H1 (cell line): ENCODE measurements around the gene ID2. TPM values are rescaled to one million over a fixed set of nuclear protein-coding genes. Genes with fewer than 3 reads are reported as not detected.

ENCODE experiments used
- CTCF ChIA-PET: fragments of 300-600 bp; sonication (Branson Sonifier 250); formaldehyde crosslinking; loops from one replicate; lab custom pipeline; 2021; ENCODE audit not compliant: partially characterized antibody; lab: Charles Lee
- POLR2A ChIA-PET: fragments of 300-600 bp; sonication (Branson Sonifier 250); formaldehyde crosslinking; loops from one replicate; lab custom pipeline; 2021; ENCODE audit warnings: inconsistent platforms; ENCODE audit not compliant: partially characterized antibody; lab: Charles Lee
- DNase-seq, 2 experiments: peaks; one replicate each; pipeline versions ENCODE4 v3.0.0 to v3.0.0-alpha.2; 2010 to 2022; ENCODE audit warnings: low spot score in 2 of 2, low read depth in 1 of 2, mixed read lengths in 1 of 2
- FAIRE-seq: peaks from 2 replicates; lab custom pipeline; 2011; peaks lifted over from hg19 to GRCh38; lab: Jason Lieb, UNC
- H2AFZ ChIP-seq: 2 replicates; pipeline ENCODE4 v1.8.1; 2012; ENCODE audit warnings: low read length, inconsistent platforms
- H2AK5ac ChIP-seq: 2 replicates; pipeline ENCODE4 v1.6.1; 2013; ENCODE audit warnings: low read depth, low read length
- H2BK120ac ChIP-seq: replicated peaks from 2 replicates; pipeline ENCODE3; 2013; ENCODE audit warnings: low read depth, low read length, inconsistent platforms
- H2BK12ac ChIP-seq: 2 replicates; pipeline ENCODE4 v1.6.1; 2013; ENCODE audit warnings: low read depth, low read length
- H2BK15ac ChIP-seq: 2 replicates; pipeline ENCODE4 v1.6.1; 2013; ENCODE audit warnings: low read length
- H2BK20ac ChIP-seq: 2 replicates; pipeline ENCODE4 v1.6.1; 2013; ENCODE audit warnings: low read length
- H2BK5ac ChIP-seq: 2 replicates; pipeline ENCODE4 v1.6.1; 2013; ENCODE audit warnings: low read depth, low read length
- H3K14ac ChIP-seq: 2 replicates; pipeline ENCODE4 v1.6.1; 2013; ENCODE audit warnings: inconsistent platforms; ENCODE audit not compliant: insufficient read length
- H3K18ac ChIP-seq: 2 replicates; pipeline ENCODE4 v1.6.1; 2013; ENCODE audit warnings: low read length; ENCODE audit errors: extremely low read depth
- H3K23ac ChIP-seq: 2 replicates; pipeline ENCODE4 v1.6.1; 2013; ENCODE audit warnings: inconsistent platforms; ENCODE audit not compliant: insufficient read length
- H3K23me2 ChIP-seq: 2 replicates; pipeline ENCODE4 v1.6.1; 2013; ENCODE audit warnings: low read depth, low read length
- H3K27ac ChIP-seq: 2 replicates; pipeline ENCODE4 v1.6.1; 2011; ENCODE audit warnings: low read depth, low read length, inconsistent platforms
- H3K27me3 ChIP-seq, 4 experiments: replicated peaks in 1 of 4; 1 replicate in 1 of 4; 2 replicates in 3 of 4; pipeline versions ENCODE4 v1.6.1 to v1.8.1; 2011 to 2013; ENCODE audit warnings: low read length in 3 of 4, mild to moderate bottlenecking in 3 of 4, inconsistent platforms in 2 of 4, mixed read lengths in 2 of 4, moderate library complexity in 1 of 4; ENCODE audit not compliant: control insufficient read depth in 3 of 4, insufficient read depth in 3 of 4; ENCODE audit errors: extremely low read depth in 1 of 4
- H3K36me3 ChIP-seq, 4 experiments: 2 replicates each; pipeline versions ENCODE4 v1.6.1 to v1.8.1; 2011 to 2013; ENCODE audit warnings: mild to moderate bottlenecking in 4 of 4, low read length in 3 of 4, moderate library complexity in 2 of 4, control low read depth in 1 of 4, inconsistent platforms in 1 of 4; ENCODE audit not compliant: insufficient read depth in 4 of 4, control insufficient read depth in 2 of 4
- H3K4ac ChIP-seq: replicated peaks from 2 replicates; pipeline ENCODE3; 2013; ENCODE audit warnings: low read length, low read depth, mixed read lengths, inconsistent platforms; ENCODE audit not compliant: insufficient read length
- H3K4me1 ChIP-seq, 4 experiments: replicated peaks in 1 of 4; 1 replicate in 1 of 4; 2 replicates in 3 of 4; pipeline versions ENCODE4 v1.6.1 to v1.8.1; 2011 to 2013; ENCODE audit warnings: low read length in 3 of 4, inconsistent platforms in 2 of 4, mixed read lengths in 1 of 4; ENCODE audit not compliant: insufficient read depth in 4 of 4, control insufficient read depth in 3 of 4
- H3K4me2 ChIP-seq, 2 experiments: 2 replicates each; pipeline versions ENCODE4 v1.6.1 to v1.8.1; 2011 to 2013; ENCODE audit warnings: low read depth in 2 of 2, low read length in 2 of 2, control low read depth in 1 of 2, inconsistent platforms in 1 of 2, mild to moderate bottlenecking in 1 of 2; ENCODE audit not compliant: insufficient read depth in 1 of 2
- H3K4me3 ChIP-seq, 4 experiments: fragments of 200-600, 300-600 bp in 1 of 4; sonication (generic), shearing (Covaris generic), sonication (Bioruptor Twin) in 1 of 4; 2 replicates each; pipeline versions ENCODE4 v1.5.1 to v1.8.1; 2011 to 2016; ENCODE audit warnings: low read length in 4 of 4, low read depth in 3 of 4, control low read depth in 2 of 4, inconsistent platforms in 2 of 4, mild to moderate bottlenecking in 2 of 4, mixed read lengths in 1 of 4, moderate library complexity in 1 of 4; ENCODE audit not compliant: insufficient read depth in 2 of 4; ENCODE audit errors: extremely low read depth in 1 of 4
- H3K56ac ChIP-seq: replicated peaks from 2 replicates; pipeline ENCODE3; 2013; ENCODE audit warnings: low read depth, mild to moderate bottlenecking, mixed read lengths, low read length, inconsistent platforms; ENCODE audit not compliant: insufficient read length
- H3K79me1 ChIP-seq: 2 replicates; pipeline ENCODE4 v1.6.1; 2013; ENCODE audit warnings: low read depth, low read length, control low read depth
- H3K79me2 ChIP-seq, 2 experiments: 2 replicates each; pipeline versions ENCODE4 v1.6.1 to v1.8.1; 2012 to 2013; ENCODE audit warnings: low read length in 2 of 2, mild to moderate bottlenecking in 2 of 2, inconsistent platforms in 1 of 2; ENCODE audit not compliant: insufficient read depth in 2 of 2, control insufficient read depth in 1 of 2
- H3K9ac ChIP-seq, 4 experiments: replicated peaks in 1 of 4; 1 replicate in 1 of 4; 2 replicates in 3 of 4; pipeline versions ENCODE4 v1.6.1 to v1.8.1; 2011 to 2013; ENCODE audit warnings: low read depth in 3 of 4, low read length in 3 of 4, control low read depth in 2 of 4, mild to moderate bottlenecking in 2 of 4, moderate library complexity in 2 of 4, inconsistent platforms in 1 of 4; ENCODE audit errors: extremely low read depth in 1 of 4
- H3K9me3 ChIP-seq, 2 experiments: 2 replicates each; pipeline versions ENCODE4 v1.6.1 to v1.8.1; 2012 to 2013; ENCODE audit warnings: mild to moderate bottlenecking in 2 of 2, moderate library complexity in 2 of 2, control low read depth in 1 of 2, inconsistent platforms in 1 of 2, low read depth in 1 of 2, low read length in 1 of 2, mixed read lengths in 1 of 2; ENCODE audit not compliant: insufficient read depth in 2 of 2
- H4K20me1 ChIP-seq, 2 experiments: replicated peaks in 1 of 2; 2 replicates each; pipeline versions ENCODE3 to v1.8.1; 2011 to 2013; ENCODE audit warnings: inconsistent platforms in 2 of 2, low read length in 2 of 2, mild to moderate bottlenecking in 1 of 2; ENCODE audit not compliant: insufficient read depth in 2 of 2, control insufficient read depth in 1 of 2
- H4K5ac ChIP-seq: 2 replicates; pipeline ENCODE4 v1.6.1; 2013; ENCODE audit warnings: low read length, low read depth, mixed read lengths, inconsistent platforms; ENCODE audit not compliant: insufficient read length
- H4K8ac ChIP-seq: 2 replicates; pipeline ENCODE4 v1.8.0; 2013; ENCODE audit warnings: mild to moderate bottlenecking, moderate library complexity, low read length, inconsistent platforms; ENCODE audit not compliant: insufficient read depth; ENCODE audit errors: extremely low read depth
- H4K91ac ChIP-seq: replicated peaks from 2 replicates; pipeline ENCODE3; 2013; ENCODE audit warnings: low read length, mixed read lengths, inconsistent platforms; ENCODE audit not compliant: insufficient read length
- HDAC6 ChIP-seq: IDR thresholded peaks from one replicate; pipeline ENCODE4 v1.7.1; 2012; ENCODE audit warnings: low read depth, mild to moderate bottlenecking, inconsistent platforms, low read length, moderate library complexity
- JUN ChIP-seq: IDR thresholded peaks from 2 replicates; pipeline ENCODE4 v1.6.1; 2011; ENCODE audit warnings: low read depth, mild to moderate bottlenecking, improper control_type of control experiment, low read length
- POLR2A ChIP-seq, 2 experiments: IDR thresholded peaks; 1 replicate in 1 of 2; 2 replicates in 1 of 2; pipeline ENCODE4 v1.6.1; 2011; ENCODE audit warnings: low read depth in 2 of 2, low read length in 2 of 2, mild to moderate bottlenecking in 2 of 2; ENCODE audit errors: control extremely low read depth in 1 of 2
- POLR2AphosphoS5 ChIP-seq: IDR thresholded peaks from 2 replicates; pipeline ENCODE4 v1.6.1; 2011; ENCODE audit warnings: low read depth, low read length
- SAP30 ChIP-seq: fragments of 300-600 bp; sonication (generic); IDR thresholded peaks from 2 replicates; pipeline ENCODE4 v1.7.1; 2012; ENCODE audit warnings: low read length, moderate library complexity, mild to moderate bottlenecking, inconsistent platforms; ENCODE audit not compliant: insufficient read depth, insufficient replicate concordance
- SIRT6 ChIP-seq: IDR thresholded peaks from one replicate; pipeline ENCODE4 v1.7.1; 2012; ENCODE audit warnings: low read length, inconsistent platforms
- TCF12 ChIP-seq: IDR thresholded peaks from 2 replicates; pipeline ENCODE4 v1.6.1; 2011; ENCODE audit warnings: low read depth, mild to moderate bottlenecking, low read length
- WGBS, 2 experiments: shearing (Covaris generic) in 1 of 2; methylation state at CpG; one replicate each; pipeline versions ENCODE4 v1.1.6 to v1.1.7; 2013 to 2015; ENCODE audit warnings: low lambda C conversion rate in 2 of 2, mixed read lengths in 2 of 2, inconsistent platforms in 1 of 2, low coverage in 1 of 2, missing lambda C conversion rate in 1 of 2; ENCODE audit not compliant: insufficient replicate concordance in 2 of 2, insufficient coverage in 1 of 2, insufficient read length in 1 of 2; ENCODE audit errors: extremely low coverage in 1 of 2, missing lambda C conversion rate in 1 of 2; 5-methylcytosine and 5-hydroxymethylcytosine counted together
- polyA plus RNA-seq, 7 experiments: library from polyadenylated mRNA; depleted of rRNA in 3 of 7; stranded (reverse) in 5 of 7; unstranded in 2 of 7; fragments of >200 nt in 5 of 7; fragments of 200-250 nt in 2 of 7; gene quantifications; 1 replicate in 5 of 7; 2 replicates in 1 of 7; 4 replicates in 1 of 7; pipeline versions ENCODE4 v1.2.1 to v1.2.3, GENCODE V29; 2011 to 2013; ENCODE audit warnings: missing spikeins in 2 of 7, mixed read lengths in 2 of 7
- total RNA-seq: library from RNA; stranded (reverse); fragmentation: NEBNext Ultra II Directional; extraction: Animal tissue kit (Norgen Biotek cat#: 25700); gene quantifications from 2 replicates; pipeline ENCODE4 v1.2.1, GENCODE V29; 2021
- TF ChIP-seq, protein P1 (sequence below): IDR thresholded peaks from 2 replicates; pipeline ENCODE4 v1.6.1; 2012; ENCODE audit warnings: low read length, inconsistent platforms

Gene ID2
- total and polyA plus RNA-seq, 2 of the 8 experiments (the other 6 are each of a cell fraction or from before 2014, with no cell fraction given): 36.7 to 214 TPM

DNA sequence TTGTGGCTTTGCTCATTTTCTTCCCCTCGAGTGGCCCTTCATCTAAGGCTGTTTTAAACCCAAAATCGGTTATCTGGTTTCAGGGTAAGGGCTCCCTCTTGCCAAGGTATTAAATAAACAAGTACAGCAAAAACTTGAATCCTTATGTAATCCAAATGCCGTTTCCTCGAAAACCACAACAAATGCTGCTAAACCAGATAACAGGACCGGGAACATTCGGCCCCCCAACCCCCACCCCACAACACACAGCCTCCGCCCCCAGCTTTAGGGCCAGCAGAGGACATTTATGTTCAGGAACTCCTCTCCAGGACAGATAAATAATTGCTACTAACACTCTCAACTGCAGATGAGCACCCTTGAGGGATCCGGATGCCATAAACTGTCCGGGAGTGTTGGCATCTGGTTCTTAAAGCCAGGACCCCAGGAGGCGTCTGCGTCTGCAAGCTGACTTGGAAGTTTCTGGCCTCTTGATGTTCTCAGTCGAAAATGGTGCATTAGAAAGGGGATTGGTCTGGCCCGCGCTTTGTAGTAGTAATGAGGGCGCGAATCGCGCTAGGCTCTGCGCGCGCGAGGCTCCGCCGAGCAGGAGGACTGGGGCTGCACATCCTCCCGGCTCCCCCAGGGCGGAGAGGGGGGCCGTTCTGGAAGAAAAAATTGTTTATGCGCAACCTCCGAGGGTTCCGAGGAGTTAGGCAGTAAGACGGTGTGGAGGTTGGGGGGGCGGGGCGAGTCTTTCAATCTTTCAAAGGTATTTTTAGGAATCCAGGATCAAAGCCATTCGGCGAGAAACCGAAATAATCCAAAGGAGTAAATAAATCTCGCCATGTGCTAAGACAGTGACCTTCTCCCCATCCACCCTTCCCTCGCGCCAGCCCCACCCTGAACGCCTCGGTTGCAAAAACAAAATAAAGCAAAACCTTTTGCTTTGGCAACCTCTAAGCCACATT lies 3.9 kb upstream of the ID2 start:
- DNase-seq: peak in 1 of 2 experiments; percentile 71
- Histone ChIP-seq H3K56ac (no peak overlapping the region), H2AK5ac (peak overlapping the region; percentile 91; the same call in 1 of the 2 replicates), H3K4me1 (peaks cover 7 to 40% (median 20%) of the 10 kb centered on the region in 4 experiments), H2BK12ac (peak overlapping the region; percentile 98; the same call in 1 of the 2 replicates), H3K79me2 (peaks cover 3 to 10% of the 10 kb centered on the region in 2 experiments; a peak in 3 of 4 replicates), H4K20me1 (peaks cover 5 to 8% of the 10 kb centered on the region in 2 experiments), H2AFZ (no peak overlapping the region), H4K5ac (no peak overlapping the region), H2BK120ac (no peak overlapping the region), H3K36me3 (peaks cover 0 to 2% (median 0%) of the 10 kb centered on the region in 4 experiments; a peak in 1 of 8 replicates), H3K4me2 (peak overlapping the region; percentile 93 to 97), H3K27me3 (peaks cover 11 to 48% (median 44%) of the 10 kb centered on the region in 4 experiments), H3K23me2 (peaks cover 39% of the 10 kb centered on the region), H2BK15ac (no peak overlapping the region), H3K4ac (no peak overlapping the region), H4K8ac (peak overlapping the region; percentile 82; the same call in 1 of the 2 replicates), H3K14ac (no peak overlapping the region), H2BK20ac (no peak overlapping the region), H3K79me1 (no peaks in the 10 kb centered on the region), H3K4me3 (peak overlapping the region; percentile 42 to 64 (median 53)), H3K27ac (peak overlapping the region; percentile 45; the same call in 1 of the 2 replicates), H3K18ac (peak overlapping the region; percentile 87), H4K91ac (peak overlapping the region; percentile 22), H3K23ac (no peak overlapping the region), H2BK5ac (peak overlapping the region; percentile 71; the same call in 1 of the 2 replicates), H3K9ac (peak overlapping the region in 3 of 4 experiments; percentile 56 to 93 (median 62); a peak in 6 of 7 replicates), H3K9me3 (peaks cover 8 to 9% of the 10 kb centered on the region in 2 experiments)
- FAIRE-seq: no peak
- ChIA-PET POLR2A (interaction anchor here (0.8 to 2.2 kb wide), 6 partner anchors 13 to 157 kb away, joined by 3 to 6 read pairs (median 3); no protein-coding TSS in a partner anchor), CTCF (interaction anchor here (0.9 to 1.6 kb wide), 6 partner anchors 15 to 392 kb away, joined by 3 to 7 read pairs (median 3); no protein-coding TSS in a partner anchor)
- 2% methylated on average over 36 of the region's 41 CpGs; no CpG with 5 or more reads in 1 of the 2 experiments for WGBS, 2 experiments
- TF ChIP-seq POLR2A (IDR thresholded peaks at IDR 0.05; ENCODE audit: control extremely low read depth in 1 of 2, low read depth in 2 of 2, low read length in 2 of 2) (peak in 1 of 2 experiments; percentile 63; a peak in 2 of 3 replicates), SAP30 (no peak), TCF12 (no peak), SIRT6 (no peak), HDAC6 (no peak), POLR2AphosphoS5 (no peak), JUN (no peak)
- TF ChIP-seq, protein P1, sequence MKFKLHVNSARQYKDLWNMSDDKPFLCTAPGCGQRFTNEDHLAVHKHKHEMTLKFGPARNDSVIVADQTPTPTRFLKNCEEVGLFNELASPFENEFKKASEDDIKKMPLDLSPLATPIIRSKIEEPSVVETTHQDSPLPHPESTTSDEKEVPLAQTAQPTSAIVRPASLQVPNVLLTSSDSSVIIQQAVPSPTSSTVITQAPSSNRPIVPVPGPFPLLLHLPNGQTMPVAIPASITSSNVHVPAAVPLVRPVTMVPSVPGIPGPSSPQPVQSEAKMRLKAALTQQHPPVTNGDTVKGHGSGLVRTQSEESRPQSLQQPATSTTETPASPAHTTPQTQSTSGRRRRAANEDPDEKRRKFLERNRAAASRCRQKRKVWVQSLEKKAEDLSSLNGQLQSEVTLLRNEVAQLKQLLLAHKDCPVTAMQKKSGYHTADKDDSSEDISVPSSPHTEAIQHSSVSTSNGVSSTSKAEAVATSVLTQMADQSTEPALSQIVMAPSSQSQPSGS: no peak
